Measurements from ENCODE around the gene CEP85L.

- TF ChIP-seq POLR2AphosphoS5 (IDR thresholded peaks at IDR 0.05; ENCODE audit: borderline replicate concordance, low read depth, low read length) (no peak), EZH2 (IDR thresholded peaks at IDR 0.05) (no peak)
Measured at GRCh38 chr6:118697554-118697953, 46.2 kb upstream of the CEP85L start.
